Sigmoid colon (tissue), 4 donors: Measurements from ENCODE around the gene G3BP2.

Source experiments
- EP300 ChIP-seq, 4 donors: sonication (generic); formaldehyde crosslinking; IDR thresholded peaks; one replicate each; pipeline ENCODE4 v1.6.1; 2017; ENCODE audit warnings: antibody characterized with exemption in 4 of 4
- POLR2AphosphoS5 ChIP-seq, 4 donors: sonication (generic); formaldehyde crosslinking; IDR thresholded peaks; one replicate each; pipeline ENCODE4 v1.6.1; 2017; ENCODE audit warnings: antibody characterized with exemption in 4 of 4
- TF ChIP-seq, protein P1 (sequence below), 4 experiments: fragments of 450-650 bp in 3 of 4; fragments of 200-600 bp in 1 of 4; IDR thresholded peaks; one replicate each; pipeline ENCODE4 v1.5.1; 2016 to 2019; ENCODE audit warnings: antibody characterized with exemption in 4 of 4, mild to moderate bottlenecking in 3 of 4, moderate library complexity in 2 of 4

GRCh38 chr4:75633846-75634245, 39.4 kb downstream of the G3BP2 start:
- TF ChIP-seq, protein P1, sequence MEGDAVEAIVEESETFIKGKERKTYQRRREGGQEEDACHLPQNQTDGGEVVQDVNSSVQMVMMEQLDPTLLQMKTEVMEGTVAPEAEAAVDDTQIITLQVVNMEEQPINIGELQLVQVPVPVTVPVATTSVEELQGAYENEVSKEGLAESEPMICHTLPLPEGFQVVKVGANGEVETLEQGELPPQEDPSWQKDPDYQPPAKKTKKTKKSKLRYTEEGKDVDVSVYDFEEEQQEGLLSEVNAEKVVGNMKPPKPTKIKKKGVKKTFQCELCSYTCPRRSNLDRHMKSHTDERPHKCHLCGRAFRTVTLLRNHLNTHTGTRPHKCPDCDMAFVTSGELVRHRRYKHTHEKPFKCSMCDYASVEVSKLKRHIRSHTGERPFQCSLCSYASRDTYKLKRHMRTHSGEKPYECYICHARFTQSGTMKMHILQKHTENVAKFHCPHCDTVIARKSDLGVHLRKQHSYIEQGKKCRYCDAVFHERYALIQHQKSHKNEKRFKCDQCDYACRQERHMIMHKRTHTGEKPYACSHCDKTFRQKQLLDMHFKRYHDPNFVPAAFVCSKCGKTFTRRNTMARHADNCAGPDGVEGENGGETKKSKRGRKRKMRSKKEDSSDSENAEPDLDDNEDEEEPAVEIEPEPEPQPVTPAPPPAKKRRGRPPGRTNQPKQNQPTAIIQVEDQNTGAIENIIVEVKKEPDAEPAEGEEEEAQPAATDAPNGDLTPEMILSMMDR (IDR thresholded peaks at IDR 0.05) = no peak
- TF ChIP-seq POLR2AphosphoS5 (IDR thresholded peaks at IDR 0.05) (no peak), EP300 (IDR thresholded peaks at IDR 0.05) (no peak)
